ENCODE results near the gene METTL23. TPM values are rescaled to one million over a fixed set of nuclear protein-coding genes. Genes with fewer than 3 reads are reported as not detected.
"Not testable (repeated sequence)": the region's sequence is repeated elsewhere in the genome, so short reads cannot be mapped to it uniquely, and the experiment has no call there.

The METTL23 gene
- total RNA-seq, 4 donors from 2014 or later: 19.2 to 52.6 (median 25.1) TPM

DNA sequence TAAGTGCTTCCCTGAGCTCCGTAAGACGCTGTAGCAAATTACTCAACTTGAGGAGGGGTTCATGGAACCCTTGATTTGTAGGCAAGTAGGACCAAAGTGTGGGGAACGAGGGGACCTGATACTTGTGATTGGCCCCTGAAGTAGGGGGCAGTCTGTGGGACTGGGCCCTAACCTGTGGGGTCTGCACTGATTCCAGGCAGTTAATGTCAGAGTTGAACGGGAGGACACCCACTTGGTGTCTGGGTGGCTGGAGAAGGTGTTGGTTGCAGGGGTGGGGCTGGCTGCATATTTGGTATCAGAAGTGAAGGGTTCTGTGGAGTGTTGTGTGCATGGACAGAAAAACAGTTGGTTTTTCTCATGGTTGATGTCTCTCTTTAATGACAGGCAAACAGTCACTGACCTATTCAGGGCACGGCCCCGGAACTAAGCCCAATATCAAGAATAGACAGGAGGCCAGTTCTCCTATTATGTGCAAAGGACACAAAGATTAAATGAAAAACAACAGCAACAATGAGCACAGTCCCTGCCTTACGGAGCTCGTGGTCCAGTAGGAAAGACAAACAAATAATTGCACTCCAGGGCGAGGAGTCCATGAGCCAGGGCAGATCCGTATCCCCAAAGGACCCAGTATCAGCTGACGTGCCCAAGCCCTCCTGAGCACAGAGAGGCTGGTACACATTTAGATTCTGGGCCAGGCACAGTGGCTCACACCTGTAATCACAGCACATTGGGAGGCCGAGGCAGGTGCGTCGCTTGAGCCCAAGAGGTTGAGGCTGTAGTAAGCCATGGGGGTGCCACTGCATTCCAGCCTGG lies 35.1 kb upstream of the METTL23 start:
- ATAC-seq: no peak
- 54 to 69% methylated on average over 9 to 11 of the region's 14 CpGs for WGBS, 2 donors (ENCODE audit: low coverage in 1 of 2)
- no peaks in the 10 kb centered on the region for H3K9me3 ChIP-seq
- H3K27ac ChIP-seq: peak overlapping the region in 3 of 4 donors; percentile 61 to 93 (median 91)
- H3K4me1 ChIP-seq: peaks cover 8 to 100% (median 49%) of the 10 kb centered on the region in 3 donors
- no peak overlapping the region for H3K4me3 ChIP-seq
- no peak for TF ChIP-seq POLR2AphosphoS5 (IDR thresholded peaks at IDR 0.05)
- TF ChIP-seq, protein P1, sequence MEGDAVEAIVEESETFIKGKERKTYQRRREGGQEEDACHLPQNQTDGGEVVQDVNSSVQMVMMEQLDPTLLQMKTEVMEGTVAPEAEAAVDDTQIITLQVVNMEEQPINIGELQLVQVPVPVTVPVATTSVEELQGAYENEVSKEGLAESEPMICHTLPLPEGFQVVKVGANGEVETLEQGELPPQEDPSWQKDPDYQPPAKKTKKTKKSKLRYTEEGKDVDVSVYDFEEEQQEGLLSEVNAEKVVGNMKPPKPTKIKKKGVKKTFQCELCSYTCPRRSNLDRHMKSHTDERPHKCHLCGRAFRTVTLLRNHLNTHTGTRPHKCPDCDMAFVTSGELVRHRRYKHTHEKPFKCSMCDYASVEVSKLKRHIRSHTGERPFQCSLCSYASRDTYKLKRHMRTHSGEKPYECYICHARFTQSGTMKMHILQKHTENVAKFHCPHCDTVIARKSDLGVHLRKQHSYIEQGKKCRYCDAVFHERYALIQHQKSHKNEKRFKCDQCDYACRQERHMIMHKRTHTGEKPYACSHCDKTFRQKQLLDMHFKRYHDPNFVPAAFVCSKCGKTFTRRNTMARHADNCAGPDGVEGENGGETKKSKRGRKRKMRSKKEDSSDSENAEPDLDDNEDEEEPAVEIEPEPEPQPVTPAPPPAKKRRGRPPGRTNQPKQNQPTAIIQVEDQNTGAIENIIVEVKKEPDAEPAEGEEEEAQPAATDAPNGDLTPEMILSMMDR (IDR thresholded peaks at IDR 0.05): no peak
- no peak for TF ChIP-seq EP300 (IDR thresholded peaks at IDR 0.05)
- TF ChIP-seq POLR2A (IDR thresholded peaks at IDR 0.05): no peak
- no peaks in the 10 kb centered on the region for H3K36me3 ChIP-seq
- no peaks in the 10 kb centered on the region for H3K27me3 ChIP-seq

DNA sequence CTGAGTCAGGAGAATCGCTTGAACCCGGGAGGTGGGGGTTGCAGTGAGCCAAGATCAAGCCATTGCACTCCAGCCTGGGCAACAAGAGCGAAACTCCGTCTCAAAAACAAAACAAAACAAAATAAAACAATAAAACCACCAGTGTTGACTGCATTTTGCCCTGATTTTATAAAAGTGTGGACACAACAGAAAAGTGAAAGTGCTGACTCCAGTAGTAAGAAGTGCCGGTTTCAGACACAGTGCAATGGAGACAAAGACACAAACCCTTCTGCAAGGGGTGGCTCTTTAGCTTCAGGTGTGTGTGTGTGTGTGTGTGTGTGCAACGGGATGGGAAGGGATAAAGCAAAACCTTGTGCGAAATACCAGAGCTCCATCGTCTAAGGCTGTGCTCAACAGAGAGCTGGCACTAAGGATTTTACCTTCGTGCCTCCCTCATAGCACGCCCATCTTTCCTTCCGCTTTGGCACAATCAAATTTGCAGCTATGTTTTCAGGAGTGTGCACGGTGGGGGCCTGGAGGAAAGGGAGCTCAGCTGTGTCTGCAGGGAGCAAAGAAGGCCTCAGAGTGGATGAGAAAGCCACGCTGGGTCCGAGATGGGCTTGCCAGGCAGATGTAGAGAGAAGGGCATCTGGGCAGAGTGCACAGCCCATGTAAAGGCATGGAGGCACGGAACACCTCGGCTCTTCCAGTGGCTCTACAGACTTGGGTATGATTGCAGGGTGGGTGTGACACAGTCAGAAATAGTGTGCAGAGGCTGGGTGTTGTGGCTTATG lies 31.4 kb upstream of the METTL23 start:
- Histone ChIP-seq H3K4me1 (peaks cover 4 to 100% (median 55%) of the 10 kb centered on the region in 3 donors), H3K9me3 (no peaks in the 10 kb centered on the region), H3K36me3 (no peaks in the 10 kb centered on the region), H3K4me3 (no peak overlapping the region), H3K27me3 (no peaks in the 10 kb centered on the region), H3K27ac (peak overlapping the region in 3 of 4 donors; percentile 91 to 96 (median 93))
- no peak for ATAC-seq
- no peak for TF ChIP-seq POLR2A (IDR thresholded peaks at IDR 0.05)
- peak; percentile 8 for TF ChIP-seq POLR2AphosphoS5 (IDR thresholded peaks at IDR 0.05)
- TF ChIP-seq, protein P1 (IDR thresholded peaks at IDR 0.05): no peak
- 48 to 51% methylated on average over 8 to 11 of the region's 16 CpGs for WGBS, 2 donors (ENCODE audit: low coverage in 1 of 2)

DNA sequence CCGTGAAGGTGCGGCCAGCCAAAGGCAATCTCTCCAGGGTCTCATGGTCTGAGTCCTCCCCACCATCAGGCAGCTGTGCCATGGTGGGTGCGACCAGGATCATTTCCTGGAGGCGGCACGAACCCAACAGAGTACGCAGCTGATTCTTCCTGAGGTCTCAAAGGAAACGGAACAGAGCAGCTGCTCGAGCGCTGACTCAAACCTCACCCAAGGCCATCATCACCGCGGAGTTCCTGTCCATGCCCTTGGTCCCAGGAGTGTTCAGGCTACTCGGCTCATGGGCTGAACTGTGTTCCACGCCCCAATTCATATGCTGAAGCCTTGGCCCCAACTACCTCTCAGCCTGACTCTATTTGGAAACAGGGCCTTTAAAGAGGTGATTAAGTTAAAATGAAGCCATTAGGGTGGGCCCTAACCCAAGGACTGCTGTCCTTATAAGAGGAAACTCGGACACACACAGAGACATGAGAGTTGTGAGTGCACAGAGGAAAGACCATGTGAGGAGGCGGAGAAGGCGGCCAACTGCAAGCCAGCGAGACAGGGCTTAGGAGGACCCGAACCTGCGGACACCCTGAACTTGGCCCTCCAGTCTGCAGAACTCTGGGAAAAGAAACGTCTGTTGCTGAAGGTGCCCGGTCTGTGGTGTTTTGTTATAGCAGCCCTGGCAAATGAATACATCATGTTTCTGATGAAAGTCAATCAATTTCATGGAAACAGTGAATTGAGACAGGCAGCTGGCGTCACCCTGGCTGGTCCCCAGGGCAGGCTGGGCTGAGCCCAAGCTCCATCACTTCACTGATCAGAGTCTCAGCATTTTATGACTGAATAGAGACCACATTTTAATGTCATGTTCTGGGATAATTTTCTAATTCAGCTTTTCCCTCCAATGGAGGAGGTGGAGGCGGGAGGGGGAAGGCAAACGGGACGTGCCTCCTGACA lies 29.6 kb upstream of the METTL23 start:
- Histone ChIP-seq H3K27ac (peak overlapping the region; percentile 10 to 96 (median 92)), H3K4me1 (peaks cover 7 to 100% (median 71%) of the 10 kb centered on the region in 3 donors), H3K36me3 (no peaks in the 10 kb centered on the region), H3K4me3 (peak overlapping the region in 1 of 2 donors; percentile 0), H3K9me3 (no peaks in the 10 kb centered on the region), H3K27me3 (no peaks in the 10 kb centered on the region)
- no peak for TF ChIP-seq POLR2A (IDR thresholded peaks at IDR 0.05)
- TF ChIP-seq POLR2AphosphoS5 (IDR thresholded peaks at IDR 0.05): no peak
- TF ChIP-seq EP300 (IDR thresholded peaks at IDR 0.05): no peak
- TF ChIP-seq, protein P1 (IDR thresholded peaks at IDR 0.05): no peak
- peak; percentile 38 for ATAC-seq
- 47 to 62% methylated on average over 2 to 11 of the region's 25 CpGs for WGBS, 2 donors (ENCODE audit: low coverage in 1 of 2)

DNA sequence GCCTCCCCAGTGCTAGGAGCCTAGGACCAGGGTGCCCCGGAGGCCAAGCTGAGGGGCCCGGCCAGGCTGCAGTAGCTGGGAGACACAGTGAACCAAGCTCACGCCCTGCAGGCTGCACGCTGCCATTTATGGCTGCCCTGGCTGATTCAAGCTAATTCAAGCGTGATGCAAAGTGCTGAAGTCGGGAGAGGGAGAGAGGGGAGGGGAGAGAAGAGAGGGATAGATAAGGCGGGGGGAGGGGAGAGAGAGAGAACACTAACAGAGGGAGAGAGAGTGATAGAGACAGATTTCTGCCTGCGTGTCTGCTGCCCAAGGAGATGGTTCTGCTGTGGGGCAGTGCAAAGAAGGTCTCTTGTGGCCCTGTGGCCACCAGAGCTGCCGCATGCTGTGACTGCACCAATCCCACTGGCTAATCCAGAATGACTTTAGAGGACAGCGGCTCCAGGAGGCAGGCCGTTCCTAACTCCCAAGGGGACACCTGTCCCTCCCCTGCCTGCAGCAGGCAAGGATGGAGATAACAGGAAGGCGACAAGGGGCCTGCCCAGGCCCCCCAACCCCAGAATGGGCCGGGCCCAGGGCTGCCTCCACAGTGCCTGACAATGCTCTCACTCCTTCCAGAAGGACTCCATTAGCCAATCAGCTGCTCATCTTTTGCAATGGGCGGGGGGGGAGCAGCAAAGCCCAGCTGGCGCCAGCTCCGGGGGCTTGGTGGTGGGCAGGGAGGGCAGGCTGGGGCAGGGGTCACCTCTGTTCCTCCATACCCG lies 28.8 kb upstream of the METTL23 start:
- ATAC-seq: no peak
- 39% methylated on average over 6 of the region's 17 CpGs; no CpG with 5 or more reads in 1 of the 2 donors for WGBS, 2 donors (ENCODE audit: low coverage in 1 of 2)
- H3K27ac ChIP-seq: peak overlapping the region; percentile 10 to 96 (median 92)

DNA sequence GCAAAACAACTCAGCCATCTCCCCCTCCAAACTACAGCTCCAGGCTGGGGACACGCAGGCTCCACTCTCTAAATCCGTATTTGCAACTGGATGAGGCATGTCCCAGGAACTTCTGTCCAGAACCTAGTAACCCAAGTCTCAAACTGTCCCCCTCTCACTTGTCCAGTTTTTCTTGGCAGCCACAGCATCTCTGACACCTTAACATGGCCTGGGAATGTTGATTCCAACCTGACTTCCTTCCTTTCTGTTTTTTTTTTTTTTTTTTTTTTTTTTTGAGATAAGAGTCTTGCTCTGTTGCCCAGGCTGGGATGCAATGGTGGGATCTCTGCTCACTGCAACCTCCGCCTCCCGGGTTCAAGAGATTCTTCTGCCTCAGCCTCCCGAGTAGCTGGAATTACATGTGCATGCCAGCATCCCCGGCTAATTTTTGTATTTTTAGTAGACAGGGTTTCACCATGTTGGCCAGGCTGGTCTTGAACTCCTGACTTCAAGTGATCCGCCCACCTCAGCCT lies 28.1 kb upstream of the METTL23 start:
- 76 to 79% methylated on average over 4 to 5 of the region's 7 CpGs for WGBS, 2 donors (ENCODE audit: low coverage in 1 of 2)
- H3K27me3 ChIP-seq, ATAC-seq, H3K9me3 ChIP-seq, H3K4me3 ChIP-seq, H3K36me3 ChIP-seq: not testable (repeated sequence)
- H3K27ac ChIP-seq: peak overlapping the region; percentile 80 to 96 (median 92)
- H3K4me1 ChIP-seq: peaks cover 7 to 100% (median 79%) of the 10 kb centered on the region in 3 donors

More for the DNA sequence above, 28.8 kb upstream of the METTL23 start:
- TF ChIP-seq POLR2A (IDR thresholded peaks at IDR 0.05) (peak in 1 of 2 donors; percentile 6), EP300 (IDR thresholded peaks at IDR 0.05) (no peak)
- no peaks in the 10 kb centered on the region for H3K9me3 ChIP-seq
- no peaks in the 10 kb centered on the region for H3K27me3 ChIP-seq
- peaks cover 7 to 100% (median 73%) of the 10 kb centered on the region in 3 donors for H3K4me1 ChIP-seq
- H3K4me3 ChIP-seq: peak overlapping the region in 1 of 2 donors; percentile 0
- H3K36me3 ChIP-seq: no peaks in the 10 kb centered on the region
